ENCODE results near the gene BACH2. TPM values are rescaled to one million over a fixed set of nuclear protein-coding genes. Genes with fewer than 3 reads are reported as not detected.

BACH2 gene
- total and polyA plus RNA-seq, 7 donors = 0.12 to 16.9 (median 5.9) TPM

DNA sequence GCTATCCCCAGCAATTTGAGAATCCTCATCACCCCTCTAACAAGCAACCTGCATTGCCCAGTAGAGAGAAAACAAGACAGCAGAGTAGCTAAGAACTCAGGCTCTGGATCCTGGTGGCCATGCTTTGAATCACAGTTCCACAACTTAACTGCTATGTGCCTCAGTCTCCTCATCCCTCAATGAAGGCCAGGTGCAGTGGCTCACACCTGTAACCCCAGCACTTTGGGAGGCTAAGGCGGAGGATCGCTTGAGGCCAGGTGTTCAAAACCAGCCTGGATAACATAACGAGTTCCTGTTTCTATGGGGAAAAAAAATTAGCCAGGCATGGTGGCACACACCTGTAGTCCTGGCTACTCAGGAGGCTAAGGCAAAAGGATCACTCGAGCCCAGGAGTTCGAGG is 23.7 kb downstream of the BACH2 start:
- TF ChIP-seq, protein P1, sequence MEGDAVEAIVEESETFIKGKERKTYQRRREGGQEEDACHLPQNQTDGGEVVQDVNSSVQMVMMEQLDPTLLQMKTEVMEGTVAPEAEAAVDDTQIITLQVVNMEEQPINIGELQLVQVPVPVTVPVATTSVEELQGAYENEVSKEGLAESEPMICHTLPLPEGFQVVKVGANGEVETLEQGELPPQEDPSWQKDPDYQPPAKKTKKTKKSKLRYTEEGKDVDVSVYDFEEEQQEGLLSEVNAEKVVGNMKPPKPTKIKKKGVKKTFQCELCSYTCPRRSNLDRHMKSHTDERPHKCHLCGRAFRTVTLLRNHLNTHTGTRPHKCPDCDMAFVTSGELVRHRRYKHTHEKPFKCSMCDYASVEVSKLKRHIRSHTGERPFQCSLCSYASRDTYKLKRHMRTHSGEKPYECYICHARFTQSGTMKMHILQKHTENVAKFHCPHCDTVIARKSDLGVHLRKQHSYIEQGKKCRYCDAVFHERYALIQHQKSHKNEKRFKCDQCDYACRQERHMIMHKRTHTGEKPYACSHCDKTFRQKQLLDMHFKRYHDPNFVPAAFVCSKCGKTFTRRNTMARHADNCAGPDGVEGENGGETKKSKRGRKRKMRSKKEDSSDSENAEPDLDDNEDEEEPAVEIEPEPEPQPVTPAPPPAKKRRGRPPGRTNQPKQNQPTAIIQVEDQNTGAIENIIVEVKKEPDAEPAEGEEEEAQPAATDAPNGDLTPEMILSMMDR (IDR thresholded peaks at IDR 0.05) = no peak
- H3K27me3 ChIP-seq (ENCODE audit: insufficient read depth in 3 of 3, low read length in 2 of 3) = no peaks in the 10 kb centered on the region
- DNase-seq = no peak
- no peak for ATAC-seq
- H3K4me1 ChIP-seq = peaks cover 19% of the 10 kb centered on the region
- intact Hi-C loops (cut with DNase I) = no loop called here
- no peak overlapping the region for H3K27ac ChIP-seq
- 93 to 98% (median 93%) methylated on average over 5 of the region's 5 CpGs for WGBS, 3 donors
- H3K9me3 ChIP-seq = no peaks in the 10 kb centered on the region
- H3K4me3 ChIP-seq = no peak overlapping the region
- peaks cover 0 to 20% of the 10 kb centered on the region in 2 donors for H3K36me3 ChIP-seq (ENCODE audit: insufficient read depth in 1 of 2, low read depth in 1 of 2)

DNA sequence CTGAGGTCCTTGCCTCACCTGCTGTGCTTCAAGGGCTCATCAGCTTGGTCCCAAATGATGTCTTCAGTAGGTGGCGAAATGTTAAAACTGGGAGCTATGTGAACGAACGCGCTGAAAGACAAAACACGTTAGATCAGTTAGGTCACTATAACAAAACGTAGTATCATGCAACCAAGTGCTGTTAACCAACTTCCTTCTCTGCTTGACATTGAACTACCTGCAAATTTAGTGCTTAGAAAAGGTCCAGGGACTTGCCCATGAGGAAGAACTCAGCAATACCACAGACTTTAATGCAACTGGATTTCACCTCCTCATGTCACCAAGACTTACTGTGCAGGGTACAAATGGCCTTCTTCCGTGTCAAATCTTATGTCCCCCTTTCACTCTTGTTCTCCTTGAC is 24.8 kb downstream of the BACH2 start:
- H3K9me3 ChIP-seq = no peaks in the 10 kb centered on the region
- no peak overlapping the region for H3K27ac ChIP-seq
- no peak for DNase-seq
- intact Hi-C loops (cut with DNase I) = no loop called here
- peaks cover 0 to 20% of the 10 kb centered on the region in 2 donors for H3K36me3 ChIP-seq (ENCODE audit: insufficient read depth in 1 of 2, low read depth in 1 of 2)
- no peak overlapping the region for H3K4me3 ChIP-seq
- WGBS, 3 donors = 73 to 80% (median 73%) methylated on average over 7 of the region's 7 CpGs
- no peak for ATAC-seq
- H3K4me1 ChIP-seq = peaks cover 19% of the 10 kb centered on the region
- TF ChIP-seq, protein P1 (IDR thresholded peaks at IDR 0.05) = no peak
- H3K27me3 ChIP-seq (ENCODE audit: insufficient read depth in 3 of 3, low read length in 2 of 3) = no peaks in the 10 kb centered on the region

DNA sequence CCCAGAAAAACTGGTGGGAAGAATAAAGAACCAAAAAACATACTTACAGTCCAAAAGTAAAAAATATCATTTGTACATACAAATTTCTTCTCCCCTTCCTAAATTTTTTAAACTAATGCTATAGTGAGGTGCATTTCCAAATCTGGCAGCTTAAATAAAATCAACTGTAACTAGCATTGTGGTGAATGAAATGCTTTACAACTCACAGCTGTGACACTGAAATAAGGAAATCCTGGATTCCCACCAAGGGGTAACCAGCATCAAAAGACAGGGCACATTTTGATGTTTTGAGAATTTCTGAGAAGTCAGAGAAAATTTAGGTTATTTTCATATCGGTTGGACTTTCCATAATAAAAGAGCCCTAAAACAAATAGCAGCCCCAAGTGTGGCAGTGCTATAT is 27.3 kb downstream of the BACH2 start:
- Histone ChIP-seq H3K27me3 (ENCODE audit: insufficient read depth in 3 of 3, low read length in 2 of 3) (no peaks in the 10 kb centered on the region), H3K36me3 (ENCODE audit: insufficient read depth in 1 of 2, low read depth in 1 of 2) (peaks cover 0 to 20% of the 10 kb centered on the region in 2 donors), H3K4me1 (peaks cover 13% of the 10 kb centered on the region), H3K4me3 (no peak overlapping the region), H3K9me3 (no peaks in the 10 kb centered on the region), H3K27ac (no peak overlapping the region)
- 61 to 79% (median 65%) methylated on average over 1 of the region's 1 CpG for WGBS, 3 donors
- ATAC-seq (no peak), DNase-seq (no peak)
- TF ChIP-seq, protein P1 (IDR thresholded peaks at IDR 0.05) = no peak
- intact Hi-C loops (cut with DNase I) = no loop called here

DNA sequence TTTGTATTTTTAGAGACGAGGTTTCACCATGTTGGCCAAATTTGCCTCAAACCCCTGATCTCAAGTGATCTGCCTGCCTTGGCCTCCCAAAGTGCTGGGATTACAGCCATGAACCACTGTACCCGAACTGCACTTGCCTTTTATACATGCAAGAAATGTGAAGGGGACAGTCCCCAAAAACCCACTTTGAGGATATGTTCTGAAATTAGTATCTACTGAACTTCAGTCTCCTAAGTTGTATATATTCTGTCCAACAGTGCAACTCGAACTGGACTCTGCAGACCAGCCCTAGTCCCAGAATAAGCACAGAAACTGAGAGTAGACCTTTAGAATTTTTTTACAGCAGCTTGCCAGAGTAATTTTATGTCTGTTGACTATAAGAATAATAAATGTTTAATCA is 28.5 kb downstream of the BACH2 start:
- H3K36me3 ChIP-seq (ENCODE audit: insufficient read depth in 1 of 2, low read depth in 1 of 2) = peaks cover 0 to 20% of the 10 kb centered on the region in 2 donors
- ATAC-seq = no peak
- H3K4me3 ChIP-seq = no peak overlapping the region
- 45 to 74% (median 73%) methylated on average over 3 of the region's 3 CpGs for WGBS, 3 donors
- H3K27me3 ChIP-seq (ENCODE audit: insufficient read depth in 3 of 3, low read length in 2 of 3) = no peaks in the 10 kb centered on the region
- intact Hi-C loops (cut with DNase I) = no loop called here
- peaks cover 13% of the 10 kb centered on the region for H3K4me1 ChIP-seq
- no peaks in the 10 kb centered on the region for H3K9me3 ChIP-seq
- H3K27ac ChIP-seq = no peak overlapping the region
- TF ChIP-seq, protein P1 (IDR thresholded peaks at IDR 0.05) = no peak
- DNase-seq = no peak

DNA sequence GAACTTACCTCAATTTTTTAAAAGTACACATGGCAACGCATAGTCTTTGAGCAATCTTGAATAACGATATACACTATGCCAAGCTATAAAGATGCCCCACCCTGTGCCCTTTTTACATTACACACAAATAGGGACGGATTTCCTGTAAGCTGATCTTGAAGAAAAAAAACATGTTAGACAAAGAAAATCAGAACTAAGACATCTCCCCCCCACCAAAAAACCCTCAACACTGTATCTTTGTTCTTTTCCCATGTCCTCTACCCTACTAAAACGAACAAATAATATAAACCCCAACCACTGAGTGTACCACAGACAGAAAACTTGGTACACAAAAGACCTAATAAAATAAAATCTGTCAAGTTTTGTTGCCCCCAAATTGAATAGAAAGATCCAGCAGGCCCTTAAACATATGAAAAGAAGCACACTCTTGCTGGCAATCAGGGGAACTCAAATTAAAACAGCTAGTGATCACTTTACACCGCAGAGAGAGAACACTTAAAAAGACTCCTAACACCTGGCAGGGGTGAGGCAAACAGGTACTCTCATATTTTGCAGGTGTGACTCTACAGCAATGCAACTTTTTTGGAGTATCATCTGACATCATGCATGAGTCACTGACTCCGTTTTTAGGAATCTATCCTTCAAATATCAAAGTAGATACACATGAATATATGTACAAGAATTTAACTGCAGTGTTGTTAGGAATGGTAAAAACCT is 29.6 kb downstream of the BACH2 start:
- WGBS, 3 donors = 77 to 89% (median 88%) methylated on average over 6 of the region's 6 CpGs
- no peak overlapping the region for H3K4me3 ChIP-seq
- no peak for ATAC-seq
- H3K27me3 ChIP-seq (ENCODE audit: insufficient read depth in 3 of 3, low read length in 2 of 3) = no peaks in the 10 kb centered on the region
- H3K9me3 ChIP-seq = no peaks in the 10 kb centered on the region
- H3K27ac ChIP-seq = no peak overlapping the region
- intact Hi-C loops (cut with DNase I) = no loop called here
- no peak for DNase-seq
- TF ChIP-seq, protein P1 (IDR thresholded peaks at IDR 0.05) = no peak
- H3K36me3 ChIP-seq (ENCODE audit: insufficient read depth in 1 of 2, low read depth in 1 of 2) = peaks cover 0 to 19% of the 10 kb centered on the region in 2 donors
- peaks cover 13% of the 10 kb centered on the region for H3K4me1 ChIP-seq
